ENCODE data around the gene PI4K2B. TPM values are rescaled to one million over a fixed set of nuclear protein-coding genes. Genes with fewer than 3 reads are reported as not detected.
"Not testable (repeated sequence)": the region's sequence is repeated elsewhere in the genome, so short reads cannot be mapped to it uniquely, and the experiment has no call there.

PI4K2B gene
- total RNA-seq, 2 experiments from 2014 or later: 37.2 to 37.4 TPM

DNA sequence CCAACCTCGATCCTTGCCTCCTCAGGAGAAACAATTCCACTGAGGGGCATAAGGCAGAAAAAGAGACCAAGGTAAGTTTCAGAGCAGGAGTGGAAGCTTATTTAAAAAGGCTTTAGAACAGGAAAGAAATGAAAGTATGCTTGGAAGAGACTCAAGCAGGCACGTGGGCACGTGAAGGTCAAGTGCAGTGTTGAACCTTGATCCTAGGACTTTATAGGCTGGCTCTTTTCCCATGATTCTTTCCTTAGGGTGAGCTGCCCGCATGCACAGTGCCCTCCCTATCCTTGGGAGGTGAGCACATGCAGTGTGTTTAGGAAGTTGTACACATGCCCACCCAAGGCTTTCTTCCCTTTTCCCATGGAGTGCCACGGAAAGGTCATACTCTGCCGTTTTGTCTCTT, 4.0 kb upstream of the PI4K2B start:
- DNase-seq: no peak
- H3K36me3 Mint-ChIP-seq (ENCODE audit: low read depth): peaks cover 39% of the 10 kb centered on the region
- H3K9me3 Mint-ChIP-seq: peaks cover 35% of the 10 kb centered on the region
- H3K4me3 Mint-ChIP-seq: no peak overlapping the region
- H3K27ac Mint-ChIP-seq: no peak overlapping the region
- peaks cover 14% of the 10 kb centered on the region for H3K4me1 Mint-ChIP-seq
- no peaks in the 10 kb centered on the region for H3K27me3 Mint-ChIP-seq
- CTCF ChIA-PET: no interaction called here
- POLR2A ChIA-PET: no interaction called here

DNA sequence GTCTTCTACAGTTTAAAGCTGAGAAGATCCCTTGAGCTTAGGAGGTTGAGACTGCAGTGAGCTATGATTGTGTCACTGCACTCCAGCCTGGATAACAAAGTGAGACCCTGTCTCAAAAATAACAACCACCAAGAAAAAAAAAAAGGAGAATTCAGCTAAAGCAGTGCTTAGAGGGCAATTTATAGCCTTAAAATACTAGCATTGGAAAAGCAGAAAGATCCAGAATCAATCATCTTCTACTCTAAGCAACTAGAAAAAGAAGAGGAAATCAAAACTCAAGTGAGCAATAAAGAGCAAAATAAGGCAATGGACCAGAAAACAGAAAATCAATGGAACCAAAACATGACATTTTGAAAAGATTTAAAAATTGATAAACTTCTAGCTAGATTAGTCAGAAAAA, 639 bp upstream of the PI4K2B start:
- POLR2A ChIA-PET: interaction anchor here (2.1 kb wide), 1 partner anchor 73 kb away, joined by 10 read pairs; the partner anchor contains the start of gene SEPSECS
- peak overlapping the region; percentile 97 for H3K27ac Mint-ChIP-seq
- H3K27me3 Mint-ChIP-seq: no peaks in the 10 kb centered on the region
- no peak for DNase-seq
- H3K9me3 Mint-ChIP-seq: peaks cover 20% of the 10 kb centered on the region
- H3K36me3 Mint-ChIP-seq (ENCODE audit: low read depth): peaks cover 49% of the 10 kb centered on the region
- CTCF ChIA-PET: interaction anchor here (1.0 to 1.7 kb wide), 3 partner anchors 9 to 79 kb away, joined by 3 to 8 read pairs (median 4); partner anchors contain the start of gene ZCCHC4
- peaks cover 37% of the 10 kb centered on the region for H3K4me1 Mint-ChIP-seq
- H3K4me3 Mint-ChIP-seq: peak overlapping the region; percentile 88

DNA sequence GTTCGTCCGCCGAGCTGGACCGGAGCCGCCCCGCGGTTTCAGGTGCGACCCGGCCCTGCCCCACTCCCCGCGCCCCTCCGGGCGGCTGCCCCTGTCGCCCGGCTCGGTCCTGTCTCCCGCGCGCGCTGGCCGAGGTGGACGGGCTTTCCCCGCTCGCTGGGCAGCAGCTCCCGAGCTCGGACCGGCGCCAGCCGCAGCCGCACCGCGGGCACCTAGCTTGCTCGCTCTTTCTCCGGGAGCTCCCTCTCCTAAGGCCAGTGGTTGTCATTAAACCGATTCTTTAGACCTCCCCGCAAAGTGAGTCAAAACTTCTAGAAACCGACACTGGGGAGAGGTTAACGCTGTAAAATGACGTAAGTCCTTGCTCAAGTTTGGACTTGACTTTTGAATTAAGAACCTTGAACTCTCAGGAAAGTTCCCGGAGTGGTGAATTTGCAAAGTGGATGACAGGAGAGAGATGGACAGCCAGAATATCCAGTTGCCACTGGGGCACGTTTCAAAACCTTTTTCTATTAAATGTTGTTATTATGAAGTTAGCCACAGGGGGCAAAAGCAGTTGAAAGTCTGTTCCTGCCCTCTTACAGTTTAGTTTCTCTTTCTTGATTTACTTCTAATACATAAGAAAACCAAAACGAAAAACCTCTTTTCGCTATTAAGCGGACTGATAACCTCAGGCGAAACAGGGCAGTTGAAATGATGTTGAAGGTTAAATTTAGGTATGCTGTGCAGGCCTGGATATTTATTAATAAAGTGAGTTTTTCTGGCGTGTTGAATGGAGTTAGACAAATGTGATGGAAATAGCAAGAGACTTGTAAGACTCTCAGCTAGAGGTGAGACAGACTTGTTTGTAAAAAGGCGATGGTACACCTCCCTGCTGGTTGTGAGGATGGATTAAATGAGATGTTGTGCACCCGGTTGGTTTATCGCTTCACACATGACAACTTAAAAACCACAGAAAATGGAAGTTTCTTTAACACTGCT, 847 bp downstream of the PI4K2B start:
- Mint-ChIP-seq H3K9me3 (peaks cover 18% of the 10 kb centered on the region), H3K4me1 (peaks cover 45% of the 10 kb centered on the region), H3K36me3 (ENCODE audit: low read depth) (peaks cover 57% of the 10 kb centered on the region), H3K27me3 (no peaks in the 10 kb centered on the region), H3K4me3 (peak overlapping the region; percentile 87), H3K27ac (peak overlapping the region; percentile 94)
- POLR2A ChIA-PET: interaction anchor here (0.7 to 2.1 kb wide), 2 partner anchors 74 to 75 kb away, joined by 3 to 10 read pairs; partner anchors contain the start of gene SEPSECS
- CTCF ChIA-PET: interaction anchor here (0.6 to 2.0 kb wide), 2 partner anchors 21 to 78 kb away, joined by 3 to 17 read pairs; partner anchors contain the start of gene ZCCHC4
- DNase-seq: peak; percentile 60

DNA sequence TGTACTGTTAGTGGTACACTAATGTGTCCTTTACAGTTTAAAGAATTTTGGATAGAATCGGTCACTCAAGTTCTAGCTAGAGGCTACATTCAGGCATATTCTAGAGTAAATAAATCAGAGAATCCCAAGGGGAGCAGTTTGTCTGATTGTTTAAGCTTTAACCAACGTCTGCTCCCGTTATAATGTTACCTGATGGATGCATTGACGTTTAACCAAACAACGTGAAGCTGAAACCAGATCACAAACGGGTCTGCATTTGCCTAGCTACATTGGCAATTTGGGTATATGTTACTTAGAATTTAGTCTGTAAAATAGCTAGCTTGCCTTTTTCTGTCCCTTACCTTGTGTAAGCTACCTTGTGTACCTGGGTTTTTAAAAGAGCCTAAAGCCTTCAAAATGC, 1.6 kb downstream of the PI4K2B start:
- peak overlapping the region; percentile 94 for H3K27ac Mint-ChIP-seq
- no peaks in the 10 kb centered on the region for H3K27me3 Mint-ChIP-seq
- DNase-seq: no peak
- peaks cover 52% of the 10 kb centered on the region for H3K4me1 Mint-ChIP-seq
- peaks cover 18% of the 10 kb centered on the region for H3K9me3 Mint-ChIP-seq
- H3K36me3 Mint-ChIP-seq (ENCODE audit: low read depth): peaks cover 60% of the 10 kb centered on the region
- ChIA-PET POLR2A (interaction anchor here (0.6 to 0.7 kb wide), 2 partner anchors 75 to 77 kb away, joined by 3 read pairs; partner anchors contain the start of genes SEPSECS and ZCCHC4), CTCF (interaction anchor here (0.6 to 2.0 kb wide), 5 partner anchors 11 to 78 kb away, joined by 3 to 17 read pairs (median 3); partner anchors contain the start of gene ZCCHC4)
- H3K4me3 Mint-ChIP-seq: peak overlapping the region; percentile 87

DNA sequence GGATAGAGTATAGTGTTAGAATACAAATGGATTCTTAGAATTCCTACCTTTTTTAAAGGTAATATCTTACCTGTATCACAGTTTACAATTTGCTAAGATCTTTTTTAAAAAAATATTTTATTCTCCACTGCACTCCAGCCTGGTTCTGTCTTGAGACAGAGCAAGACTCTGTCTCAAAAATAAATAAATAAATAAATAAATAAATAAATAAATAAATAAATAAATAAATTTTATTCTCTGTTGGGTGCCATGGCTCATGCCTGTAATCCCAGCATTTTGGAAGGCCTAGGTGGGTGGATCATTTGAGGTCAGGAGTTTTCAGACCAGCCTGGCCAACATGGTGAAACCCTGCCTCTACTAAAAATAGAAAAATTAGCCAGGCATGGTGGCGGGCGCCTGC, 2.2 kb downstream of the PI4K2B start:
- H3K36me3 Mint-ChIP-seq (ENCODE audit: low read depth): peaks cover 63% of the 10 kb centered on the region
- DNase-seq, H3K27me3 Mint-ChIP-seq: not testable (repeated sequence)
- POLR2A ChIA-PET: interaction anchor here (0.6 kb wide), 1 partner anchor 76 kb away, joined by 3 read pairs; the partner anchor contains the start of gene ZCCHC4
- CTCF ChIA-PET: interaction anchor here (0.7 to 2.0 kb wide), 4 partner anchors 11 to 77 kb away, joined by 3 to 17 read pairs (median 3); partner anchors contain the start of gene ZCCHC4
- peaks cover 58% of the 10 kb centered on the region for H3K4me1 Mint-ChIP-seq
- peaks cover 15% of the 10 kb centered on the region for H3K9me3 Mint-ChIP-seq
- H3K4me3 Mint-ChIP-seq: peak overlapping the region; percentile 87
- H3K27ac Mint-ChIP-seq: peak overlapping the region; percentile 94

DNA sequence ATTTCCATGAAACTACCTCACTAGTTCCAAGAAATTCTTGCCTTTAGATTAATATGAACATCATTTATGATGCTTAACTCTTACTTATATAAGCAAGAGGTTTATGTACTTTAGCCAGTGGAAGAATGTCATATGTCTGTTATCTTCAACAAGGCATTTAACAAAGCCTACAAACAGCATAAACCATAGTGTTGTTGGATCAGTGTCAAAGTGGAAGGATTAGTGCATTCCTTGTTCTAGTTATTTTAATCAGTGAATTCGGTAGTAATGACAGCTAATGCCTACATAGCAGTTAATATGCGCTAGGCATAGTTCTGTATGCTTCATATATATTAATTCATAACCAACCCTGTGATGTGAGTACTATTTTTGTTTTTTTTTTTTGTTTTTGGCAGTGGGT, 3.1 kb downstream of the PI4K2B start:
- no peaks in the 10 kb centered on the region for H3K27me3 Mint-ChIP-seq
- no peak overlapping the region for H3K27ac Mint-ChIP-seq
- H3K4me3 Mint-ChIP-seq: peak overlapping the region; percentile 46
- H3K9me3 Mint-ChIP-seq: peaks cover 13% of the 10 kb centered on the region
- H3K36me3 Mint-ChIP-seq (ENCODE audit: low read depth): peaks cover 63% of the 10 kb centered on the region
- DNase-seq: no peak
- CTCF ChIA-PET: no interaction called here
- POLR2A ChIA-PET: no interaction called here
- peaks cover 62% of the 10 kb centered on the region for H3K4me1 Mint-ChIP-seq

DNA sequence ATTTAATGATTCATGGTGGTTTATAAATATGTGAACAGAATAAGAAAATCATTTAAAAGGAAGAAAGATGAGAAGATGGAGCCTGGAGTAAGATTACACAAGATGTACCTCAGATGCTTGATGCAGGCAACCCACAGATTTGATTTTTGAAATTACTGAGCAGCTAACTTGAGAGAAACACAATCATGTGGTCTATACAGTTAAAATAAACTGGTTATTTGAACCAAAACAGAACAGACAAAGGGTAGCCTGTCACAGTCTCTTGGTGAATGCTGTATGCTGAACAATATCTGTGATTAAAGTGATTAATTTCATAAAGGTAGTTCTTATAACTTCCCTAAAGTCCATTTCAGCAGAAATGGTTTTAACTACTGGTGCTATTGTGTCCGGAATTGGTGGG, 4.2 kb downstream of the PI4K2B start:
- CTCF ChIA-PET: interaction anchor here (0.7 to 1.2 kb wide), 3 partner anchors 15 to 80 kb away, joined by 3 to 4 read pairs (median 3); partner anchors contain the start of gene ZCCHC4
- peaks cover 64% of the 10 kb centered on the region for H3K36me3 Mint-ChIP-seq (ENCODE audit: low read depth)
- peak overlapping the region; percentile 20 for H3K27ac Mint-ChIP-seq

DNA sequence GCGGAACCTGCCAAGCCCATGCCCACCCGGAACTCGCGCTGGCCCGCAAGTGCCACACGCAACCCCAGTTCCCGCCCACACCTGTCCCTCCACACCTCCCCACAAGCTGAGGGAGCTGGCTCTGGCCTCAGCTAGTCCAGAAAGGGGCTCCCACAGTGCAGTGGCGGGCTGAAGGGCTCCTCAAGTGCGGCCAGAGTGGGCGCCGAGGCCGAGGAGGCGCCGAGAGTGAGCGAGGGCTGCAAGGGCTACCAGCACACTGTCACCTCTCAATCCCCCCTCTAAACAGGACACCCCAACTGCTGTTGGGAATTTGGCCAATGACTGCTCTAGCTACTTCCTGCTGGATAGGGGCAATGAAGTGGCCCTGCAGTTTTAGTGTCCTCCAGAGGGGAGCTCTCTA, 5.7 kb downstream of the PI4K2B start:
- CTCF ChIA-PET: interaction anchor here (0.7 to 1.5 kb wide), 2 partner anchors 13 to 73 kb away, joined by 3 to 4 read pairs; partner anchors contain the start of gene ZCCHC4
- POLR2A ChIA-PET, H3K27me3 Mint-ChIP-seq, DNase-seq, H3K4me3 Mint-ChIP-seq: not testable (repeated sequence)
- peaks cover 73% of the 10 kb centered on the region for H3K36me3 Mint-ChIP-seq (ENCODE audit: low read depth)
- peaks cover 14% of the 10 kb centered on the region for H3K9me3 Mint-ChIP-seq
- H3K4me1 Mint-ChIP-seq: peaks cover 47% of the 10 kb centered on the region
- peak overlapping the region; percentile 16 for H3K27ac Mint-ChIP-seq

More for the DNA sequence above, 4.2 kb downstream of the PI4K2B start:
- Mint-ChIP-seq H3K9me3 (peaks cover 7% of the 10 kb centered on the region), H3K27me3 (no peaks in the 10 kb centered on the region), H3K4me1 (peaks cover 54% of the 10 kb centered on the region), H3K4me3 (no peak overlapping the region)
- POLR2A ChIA-PET: no interaction called here
- DNase-seq: no peak

DNA sequence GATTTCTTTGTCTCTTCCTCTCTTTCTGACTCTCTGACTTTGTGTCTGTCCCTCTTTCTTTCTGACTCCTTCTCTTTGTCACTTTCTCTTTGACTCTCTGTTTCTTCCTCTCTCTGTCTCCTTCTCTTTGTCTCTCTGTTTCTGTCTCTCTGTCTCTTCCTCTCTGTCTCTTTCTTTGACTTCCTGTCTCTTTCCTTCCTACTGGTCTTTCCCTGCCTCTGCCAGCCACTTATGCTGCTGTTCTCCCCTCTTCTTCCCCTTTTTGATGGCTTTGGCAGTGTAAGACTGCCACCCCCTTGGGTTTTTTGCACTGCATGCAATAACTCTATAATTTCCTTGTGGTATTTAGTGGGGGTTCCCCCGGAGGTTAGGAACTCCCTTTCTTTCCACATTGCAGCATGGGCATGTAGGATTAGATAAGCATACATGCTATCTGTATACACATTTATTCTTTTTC, 6.9 kb downstream of the PI4K2B start:
- H3K4me3 Mint-ChIP-seq, H3K27me3 Mint-ChIP-seq, DNase-seq, POLR2A ChIA-PET, CTCF ChIA-PET: not testable (repeated sequence)
- Mint-ChIP-seq H3K36me3 (ENCODE audit: low read depth) (peaks cover 78% of the 10 kb centered on the region), H3K4me1 (peaks cover 44% of the 10 kb centered on the region), H3K27ac (peak overlapping the region; percentile 72), H3K9me3 (peaks cover 25% of the 10 kb centered on the region)

DNA sequence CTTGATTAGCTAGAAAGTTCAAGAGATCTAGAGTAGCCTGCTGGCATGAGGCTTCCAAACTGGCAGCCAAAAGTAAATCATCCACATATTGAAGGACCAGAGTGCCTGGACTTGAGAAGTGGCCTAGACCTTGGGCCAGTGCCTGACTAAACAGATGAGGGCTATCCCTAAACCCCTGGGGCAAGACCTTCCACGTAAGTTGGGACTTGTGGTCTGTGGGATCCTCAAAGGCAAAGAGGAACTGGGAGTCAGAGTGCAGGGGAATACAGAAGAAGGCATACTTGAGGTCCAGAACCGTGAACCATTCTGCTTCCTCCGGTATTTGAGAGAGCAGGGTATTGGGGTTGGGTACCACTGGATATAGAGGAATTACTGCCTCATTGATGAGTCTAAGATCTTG, 8.4 kb downstream of the PI4K2B start:
- Mint-ChIP-seq H3K9me3 (peaks cover 31% of the 10 kb centered on the region), H3K36me3 (ENCODE audit: low read depth) (peaks cover 81% of the 10 kb centered on the region), H3K4me1 (peaks cover 34% of the 10 kb centered on the region)
- H3K4me3 Mint-ChIP-seq, H3K27ac Mint-ChIP-seq, CTCF ChIA-PET, DNase-seq, H3K27me3 Mint-ChIP-seq, POLR2A ChIA-PET: not testable (repeated sequence)

DNA sequence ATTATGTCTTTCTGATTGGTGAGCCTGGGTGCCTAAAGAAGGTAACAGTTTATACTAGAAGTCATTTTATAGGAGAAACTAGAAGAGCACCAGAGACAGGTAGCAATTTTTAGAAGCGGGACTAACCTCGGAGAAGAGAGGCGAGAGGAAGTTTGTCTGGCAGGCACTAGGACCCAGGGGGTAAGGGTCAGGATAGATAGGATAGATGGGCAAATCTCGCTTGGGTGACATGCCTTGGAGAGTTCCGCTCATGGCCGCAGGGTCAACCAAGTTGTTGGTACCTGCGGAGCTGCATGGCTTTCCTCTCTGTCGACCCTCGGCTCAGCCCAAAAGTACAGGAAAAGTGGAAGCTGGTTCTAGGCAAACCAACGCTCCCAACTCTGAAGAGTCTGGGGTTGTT, 11.3 kb downstream of the PI4K2B start:
- peaks cover 16% of the 10 kb centered on the region for H3K4me1 Mint-ChIP-seq

DNA sequence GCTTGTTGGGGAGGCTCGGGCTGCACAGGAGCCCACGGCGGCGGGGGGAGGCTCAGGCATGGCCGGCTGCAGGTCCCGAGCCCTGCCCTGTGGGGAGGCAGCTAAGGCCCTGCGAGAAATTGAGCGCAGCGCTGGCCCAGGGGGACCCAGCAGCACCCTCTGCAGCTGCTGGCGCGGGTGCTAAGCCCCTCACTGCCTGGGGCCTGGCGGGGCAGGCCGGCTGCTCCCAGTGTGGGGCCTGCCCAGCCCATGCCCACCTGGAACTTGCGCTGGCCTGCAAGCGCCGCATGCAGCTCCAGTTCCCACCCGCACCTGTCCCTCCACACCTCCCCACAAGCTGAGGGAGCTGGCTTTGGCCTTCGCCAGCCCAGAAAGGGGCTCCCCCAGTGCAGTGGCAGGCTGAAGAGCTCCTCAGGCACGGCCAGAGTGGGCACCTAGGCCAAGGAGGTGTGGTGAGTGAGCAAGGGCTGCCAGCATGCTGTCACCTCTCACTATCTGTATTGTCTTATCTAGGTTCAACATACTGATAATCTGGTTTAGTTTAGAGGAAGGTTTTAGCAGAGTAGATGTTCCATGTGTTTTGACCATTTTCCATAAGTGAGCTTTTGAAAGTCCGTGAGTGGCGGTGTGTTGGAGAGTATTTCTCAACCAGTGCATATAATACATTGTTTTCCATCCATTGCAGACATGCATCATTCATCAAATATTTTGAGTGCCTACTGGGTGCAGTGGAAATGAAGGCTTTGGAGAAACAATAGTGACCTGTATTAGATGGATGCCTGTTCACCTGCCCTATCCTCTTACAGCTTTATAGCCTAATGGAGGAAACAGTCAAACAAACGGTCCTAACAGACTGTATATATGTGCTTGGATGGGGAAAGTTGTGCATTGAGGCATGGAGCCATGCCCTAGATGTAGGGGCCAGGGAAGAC, 13.1 kb downstream of the PI4K2B start:
- no peak for DNase-seq
- H3K9me3 Mint-ChIP-seq: peaks cover 28% of the 10 kb centered on the region
- peaks cover 56% of the 10 kb centered on the region for H3K36me3 Mint-ChIP-seq (ENCODE audit: low read depth)
- H3K27me3 Mint-ChIP-seq: no peaks in the 10 kb centered on the region
- peaks cover 17% of the 10 kb centered on the region for H3K4me1 Mint-ChIP-seq
- no peak overlapping the region for H3K4me3 Mint-ChIP-seq
- ChIA-PET POLR2A (no interaction called here), CTCF (interaction anchor here (0.6 to 1.8 kb wide), 3 partner anchors 11 to 16 kb away, joined by 3 to 5 read pairs (median 3); no protein-coding TSS in a partner anchor)
- H3K27ac Mint-ChIP-seq: no peak overlapping the region

More for the DNA sequence above, 11.3 kb downstream of the PI4K2B start:
- no peak for DNase-seq
- peaks cover 28% of the 10 kb centered on the region for H3K9me3 Mint-ChIP-seq
- no peak overlapping the region for H3K27ac Mint-ChIP-seq
- no peak overlapping the region for H3K4me3 Mint-ChIP-seq
- H3K27me3 Mint-ChIP-seq: no peaks in the 10 kb centered on the region
- H3K36me3 Mint-ChIP-seq (ENCODE audit: low read depth): peaks cover 73% of the 10 kb centered on the region
- ChIA-PET POLR2A (no interaction called here), CTCF (no interaction called here)
